Loucy (cell line): ENCODE data around the gene VIPR2.

Experiments
- H2AFZ ChIP-seq: fragments of 200-600 bp; sonication (generic); 2 replicates; pipeline ENCODE4 v1.6.0; 2016; ENCODE audit warnings: antibody characterized with exemption, mild to moderate bottlenecking, low read length, moderate library complexity
- H3F3A ChIP-seq: fragments of 200-600 bp; 2 replicates; pipeline ENCODE4 v1.6.0; 2016; ENCODE audit warnings: antibody characterized with exemption, low read depth, mild to moderate bottlenecking
- H3K27me3 ChIP-seq: fragments of 200-600 bp; sonication (generic); 2 replicates; pipeline ENCODE4 v1.6.1; 2014; ENCODE audit warnings: low read length, mild to moderate bottlenecking; ENCODE audit not compliant: insufficient read depth, poor library complexity, severe bottlenecking
- H3K36me3 ChIP-seq: fragments of 200-600 bp; sonication (generic); 2 replicates; pipeline ENCODE4 v1.6.1; 2016; ENCODE audit warnings: low read length; ENCODE audit not compliant: insufficient read depth
- H3K4me1 ChIP-seq: fragments of 200-600 bp; sonication (generic); 2 replicates; pipeline ENCODE4 v1.5.1; 2014; ENCODE audit warnings: low read length, mild to moderate bottlenecking; ENCODE audit not compliant: insufficient read depth, poor library complexity, severe bottlenecking
- H3K4me2 ChIP-seq: fragments of 200-600 bp; sonication (generic); 2 replicates; pipeline ENCODE4 v1.6.0; 2014; ENCODE audit warnings: antibody characterized with exemption, low read length, low read depth, mild to moderate bottlenecking; ENCODE audit not compliant: poor library complexity, severe bottlenecking
- H3K4me3 ChIP-seq: fragments of 200-600 bp; sonication (generic); 2 replicates; pipeline ENCODE4 v1.5.1; 2014; ENCODE audit warnings: low read length, mild to moderate bottlenecking, mixed read lengths; ENCODE audit not compliant: poor library complexity, severe bottlenecking
- H3K79me2 ChIP-seq: fragments of 200-600 bp; sonication (generic); 2 replicates; pipeline ENCODE4 v1.6.1; 2014; ENCODE audit warnings: low read length; ENCODE audit not compliant: insufficient read depth
- H3K9ac ChIP-seq: fragments of 200-600 bp; sonication (generic); 2 replicates; pipeline ENCODE4 v1.6.0; 2014; ENCODE audit warnings: mild to moderate bottlenecking, low read depth, low read length, moderate library complexity; ENCODE audit not compliant: poor library complexity, severe bottlenecking
- H3K9me2 ChIP-seq: fragments of 200-600 bp; sonication (generic); replicated peaks from 2 replicates; pipeline ENCODE4 v1.6.1; 2016; ENCODE audit warnings: low read depth, low read length, mixed read lengths
- H3K9me3 ChIP-seq: fragments of 200-600 bp; sonication (generic); 2 replicates; pipeline ENCODE4 v1.6.1; 2014; ENCODE audit warnings: mild to moderate bottlenecking, antibody characterized with exemption, low read length, low read depth; ENCODE audit not compliant: insufficient read depth
- H4K20me1 ChIP-seq: fragments of 200-600 bp; sonication (generic); 2 replicates; pipeline ENCODE4 v1.6.0; 2014; ENCODE audit warnings: antibody characterized with exemption, low read length, mild to moderate bottlenecking; ENCODE audit not compliant: insufficient read depth, poor library complexity, severe bottlenecking
- CTCF ChIP-seq: fragments of 200-600 bp; sonication (generic); conservative IDR thresholded peaks from 2 replicates; pipeline ENCODE4 v1.5.1; 2014; ENCODE audit warnings: mild to moderate bottlenecking, antibody characterized with exemption, low read length
- EZH2phosphoT487 ChIP-seq: fragments of 200-600 bp; IDR thresholded peaks from 2 replicates; pipeline ENCODE4 v1.6.1; 2018; ENCODE audit warnings: antibody characterized with exemption, mild to moderate bottlenecking, moderate library complexity, borderline replicate concordance

The VIPR2 gene

GRCh38 chr7:159005618-159006017 is 139.0 kb downstream of the VIPR2 start:
- Histone ChIP-seq H3F3A (no peaks in the 10 kb centered on the region), H3K4me1 (no peaks in the 10 kb centered on the region), H3K27me3 (no peaks in the 10 kb centered on the region), H3K4me2 (no peak overlapping the region), H3K4me3 (no peak overlapping the region), H3K79me2 (no peaks in the 10 kb centered on the region), H3K9me2 (no peaks in the 10 kb centered on the region), H3K36me3 (no peaks in the 10 kb centered on the region), H4K20me1 (no peaks in the 10 kb centered on the region), H3K9me3 (peaks cover 20% of the 10 kb centered on the region; the same call in 1 of the 2 replicates), H3K9ac (no peak overlapping the region), H2AFZ (no peak overlapping the region)
- TF ChIP-seq CTCF, result no peak
- TF ChIP-seq EZH2phosphoT487, result no peak

GRCh38 chr7:159004411-159004810 is 140.3 kb downstream of the VIPR2 start:
- Histone ChIP-seq H3K27me3 (no peaks in the 10 kb centered on the region), H4K20me1 (no peaks in the 10 kb centered on the region), H3K9ac (no peak overlapping the region), H3K9me3 (peaks cover 23% of the 10 kb centered on the region; the same call in 1 of the 2 replicates), H3K4me3 (no peak overlapping the region), H3K4me2 (no peak overlapping the region), H2AFZ (no peak overlapping the region), H3K79me2 (no peaks in the 10 kb centered on the region), H3K4me1 (no peaks in the 10 kb centered on the region), H3F3A (no peaks in the 10 kb centered on the region), H3K36me3 (no peaks in the 10 kb centered on the region), H3K9me2 (no peaks in the 10 kb centered on the region)
- TF ChIP-seq EZH2phosphoT487, result no peak
- TF ChIP-seq CTCF, result no peak

- Histone ChIP-seq H3K9me2 (no peaks in the 10 kb centered on the region), H3K27me3 (no peaks in the 10 kb centered on the region), H3K4me1 (no peaks in the 10 kb centered on the region), H2AFZ (no peak overlapping the region), H3K4me3 (no peak overlapping the region), H3K4me2 (no peak overlapping the region), H4K20me1 (no peaks in the 10 kb centered on the region), H3K79me2 (no peaks in the 10 kb centered on the region), H3F3A (no peaks in the 10 kb centered on the region), H3K36me3 (no peaks in the 10 kb centered on the region), H3K9me3 (peaks cover 25% of the 10 kb centered on the region; the same call in 1 of the 2 replicates), H3K9ac (no peak overlapping the region)
- TF ChIP-seq EZH2phosphoT487 (no peak), CTCF (no peak)
These were observed 142.9 kb downstream of the VIPR2 start for GRCh38 chr7:159001811-159002210.
